GM21528 (cell line): Measurements from ENCODE around the gene TMEM176B.
"Not testable (repeated sequence)": the region's sequence is repeated elsewhere in the genome, so short reads cannot be mapped to it uniquely, and the experiment has no call there.

Experiments
- ATAC-seq: cut with Tn5 transposase; IDR thresholded peaks from one replicate; pipeline ENCODE4 v1.9.1; 2021; ENCODE audit warnings: mild to moderate bottlenecking, moderate library complexity; ENCODE audit not compliant: unreplicated experiment, low FRiP score

Gene TMEM176B

GRCh38 chr7:150791746-150792452 lies 8.3 kb downstream of the TMEM176B start:
- ATAC-seq: no peak

- ATAC-seq: no peak
Measured at GRCh38 chr7:150791304-150791703, 8.9 kb downstream of the TMEM176B start.

DNA sequence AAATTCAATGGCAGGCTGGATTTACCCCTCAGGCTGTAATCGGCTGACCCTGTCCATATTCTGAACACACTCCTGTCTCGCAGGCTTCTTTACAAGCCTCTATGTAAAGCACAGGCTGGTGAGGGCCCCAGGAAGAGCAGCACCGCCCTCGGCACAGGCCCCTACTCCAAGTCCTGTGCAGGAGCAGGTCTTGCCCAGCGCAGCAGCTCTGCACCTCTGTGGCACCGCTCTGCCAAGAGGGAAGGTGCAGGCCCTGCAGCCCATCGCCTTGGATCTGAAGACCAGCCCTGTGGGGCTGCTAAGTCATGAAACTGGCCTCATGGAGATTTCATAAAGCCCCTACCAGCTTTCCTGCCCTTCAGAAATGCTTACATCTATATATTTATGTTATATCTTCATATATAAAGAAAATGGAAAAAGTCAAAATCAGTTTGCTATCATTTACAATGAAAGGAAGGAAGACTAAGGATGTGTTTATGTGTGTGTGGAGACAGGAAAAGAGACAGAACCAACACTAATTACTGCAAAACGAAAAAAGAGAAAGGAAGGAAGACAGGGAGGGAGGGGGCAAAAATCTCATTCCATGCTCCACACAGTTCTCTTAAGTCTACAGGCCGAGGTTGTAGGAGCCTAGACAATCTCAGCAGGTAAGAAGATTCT lies 9.6 kb downstream of the TMEM176B start:
- no peak for ATAC-seq

- ATAC-seq: no peak
Measured at GRCh38 chr7:150788474-150789269, 11.5 kb downstream of the TMEM176B start.

GRCh38 chr7:150787321-150788281 lies 12.6 kb downstream of the TMEM176B start:
- ATAC-seq: no peak

GRCh38 chr7:150784954-150785353 lies 15.2 kb downstream of the TMEM176B start:
- ATAC-seq: no peak

GRCh38 chr7:150784120-150784736 lies 15.9 kb downstream of the TMEM176B start:
- ATAC-seq: no peak

- ATAC-seq: no peak
Measured at GRCh38 chr7:150781961-150782360, 18.2 kb downstream of the TMEM176B start.

DNA sequence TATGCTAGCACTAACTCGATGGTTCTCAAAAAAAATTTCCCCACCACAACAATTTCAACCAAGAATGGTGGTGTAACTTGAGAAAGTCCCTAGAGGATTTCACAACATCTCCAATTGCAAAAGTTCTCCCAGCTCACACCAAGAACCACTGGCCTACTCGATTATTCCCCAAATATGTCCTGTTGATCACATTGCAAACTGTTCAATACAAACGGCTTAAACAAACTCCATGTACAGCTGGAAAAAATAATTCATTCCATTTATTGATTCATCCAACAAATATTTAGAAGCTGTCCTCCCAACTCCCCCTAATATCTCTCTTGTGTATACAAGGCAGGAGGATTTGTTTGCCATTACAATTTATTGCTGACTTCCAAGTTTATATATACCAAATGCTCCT lies 19.1 kb downstream of the TMEM176B start:
- no peak for ATAC-seq

- no peak for ATAC-seq
Measured at GRCh38 chr7:150780292-150780691, 19.9 kb downstream of the TMEM176B start.

DNA sequence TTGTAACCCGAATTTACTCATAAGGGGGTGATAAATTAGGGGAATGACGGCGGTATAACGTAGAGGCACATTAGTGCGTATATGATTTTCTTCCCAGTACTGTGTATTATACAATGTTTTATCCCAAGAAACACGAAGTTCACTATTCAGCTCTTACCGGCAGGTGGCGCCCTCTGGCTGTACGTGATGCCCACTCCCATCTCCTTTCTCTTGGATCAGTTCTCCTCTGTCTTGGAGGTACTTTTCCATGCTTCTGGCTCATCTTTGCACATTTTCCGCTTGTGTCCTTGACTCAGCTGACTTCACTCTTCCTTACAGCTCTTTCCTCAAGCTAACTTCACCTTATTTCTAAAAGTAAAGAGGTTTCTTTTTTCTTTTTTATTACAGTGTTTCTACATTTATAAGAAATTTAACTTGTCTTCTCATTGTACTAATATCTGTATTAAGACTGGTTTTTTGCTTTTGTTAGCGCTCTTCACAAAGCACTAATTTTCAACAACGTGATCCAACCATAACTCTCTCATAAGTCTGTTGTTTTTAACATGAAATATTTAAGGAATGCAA lies 21.3 kb downstream of the TMEM176B start:
- ATAC-seq: no peak

GRCh38 chr7:150778014-150778737 lies 22.0 kb downstream of the TMEM176B start:
- no peak for ATAC-seq

- not testable (repeated sequence) for ATAC-seq
Measured at GRCh38 chr7:150774131-150774530, 26.0 kb downstream of the TMEM176B start.

DNA sequence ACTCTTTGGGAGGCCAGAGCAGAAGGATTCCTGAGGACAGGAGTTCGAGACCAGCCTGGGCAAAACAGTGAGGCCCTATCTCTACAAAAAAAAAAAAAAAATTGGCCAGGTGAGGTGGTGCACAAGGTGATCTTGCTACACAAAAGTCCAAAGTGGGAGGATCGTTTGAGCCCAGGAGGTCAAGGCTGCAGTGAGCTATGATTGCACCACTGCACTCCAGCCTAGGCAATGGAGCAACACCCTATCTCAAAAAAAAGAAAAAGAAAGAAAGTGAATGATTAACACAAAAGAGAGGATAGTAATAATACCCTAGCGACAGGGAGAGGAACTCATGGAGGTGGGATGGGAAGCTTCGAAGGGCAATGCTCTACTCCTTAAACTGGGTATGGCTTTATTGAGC lies 30.4 kb downstream of the TMEM176B start:
- no peak for ATAC-seq

- ATAC-seq: no peak
Measured at GRCh38 chr7:150766334-150766709, 33.8 kb downstream of the TMEM176B start.

- no peak for ATAC-seq
Measured at GRCh38 chr7:150759479-150759878, 40.7 kb downstream of the TMEM176B start.

- no peak for ATAC-seq
Measured at GRCh38 chr7:150756858-150757257, 43.3 kb downstream of the TMEM176B start.

GRCh38 chr7:150756166-150756565 lies 44.0 kb downstream of the TMEM176B start:
- ATAC-seq: no peak
